D721Med (cell line): ENCODE data around the gene WIPI1.

Experiments used
- DNase-seq: peaks from one replicate; pipeline ENCODE4 v3.0.0; 2011; ENCODE audit warnings: low spot score; ENCODE audit not compliant: insufficient read length
- FAIRE-seq: peaks from 2 replicates; lab custom pipeline; 2011; peaks lifted over from hg19 to GRCh38; lab: Jason Lieb, UNC
- TF ChIP-seq, protein P1 (sequence below): IDR thresholded peaks from 2 replicates; pipeline ENCODE4 v1.5.1; 2012; ENCODE audit warnings: mild to moderate bottlenecking, control low read depth; ENCODE audit not compliant: insufficient read depth; ENCODE audit errors: missing control alignments

Gene WIPI1

DNA sequence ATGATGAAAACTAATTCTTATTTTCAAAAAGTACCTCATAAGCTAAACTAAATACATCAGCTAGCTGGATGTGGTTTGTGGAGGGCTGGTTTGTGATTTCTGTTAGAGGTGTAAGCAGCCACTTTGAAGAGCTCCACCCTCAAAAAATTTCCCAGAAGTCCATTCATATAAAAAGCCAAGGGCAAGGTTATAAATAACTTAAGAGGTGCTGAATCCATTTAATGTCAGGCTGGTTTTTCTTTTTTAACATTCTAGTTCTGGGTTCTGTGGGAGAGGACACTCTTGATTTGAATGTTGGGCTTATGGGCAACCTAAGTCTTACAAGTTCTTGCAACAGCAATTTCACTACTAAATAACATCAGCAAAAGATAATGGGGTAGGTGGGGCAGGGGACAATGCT is 3.4 kb upstream of the WIPI1 start:
- DNase-seq: no peak
- FAIRE-seq: no peak
- TF ChIP-seq, protein P1, sequence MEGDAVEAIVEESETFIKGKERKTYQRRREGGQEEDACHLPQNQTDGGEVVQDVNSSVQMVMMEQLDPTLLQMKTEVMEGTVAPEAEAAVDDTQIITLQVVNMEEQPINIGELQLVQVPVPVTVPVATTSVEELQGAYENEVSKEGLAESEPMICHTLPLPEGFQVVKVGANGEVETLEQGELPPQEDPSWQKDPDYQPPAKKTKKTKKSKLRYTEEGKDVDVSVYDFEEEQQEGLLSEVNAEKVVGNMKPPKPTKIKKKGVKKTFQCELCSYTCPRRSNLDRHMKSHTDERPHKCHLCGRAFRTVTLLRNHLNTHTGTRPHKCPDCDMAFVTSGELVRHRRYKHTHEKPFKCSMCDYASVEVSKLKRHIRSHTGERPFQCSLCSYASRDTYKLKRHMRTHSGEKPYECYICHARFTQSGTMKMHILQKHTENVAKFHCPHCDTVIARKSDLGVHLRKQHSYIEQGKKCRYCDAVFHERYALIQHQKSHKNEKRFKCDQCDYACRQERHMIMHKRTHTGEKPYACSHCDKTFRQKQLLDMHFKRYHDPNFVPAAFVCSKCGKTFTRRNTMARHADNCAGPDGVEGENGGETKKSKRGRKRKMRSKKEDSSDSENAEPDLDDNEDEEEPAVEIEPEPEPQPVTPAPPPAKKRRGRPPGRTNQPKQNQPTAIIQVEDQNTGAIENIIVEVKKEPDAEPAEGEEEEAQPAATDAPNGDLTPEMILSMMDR: no peak

DNA sequence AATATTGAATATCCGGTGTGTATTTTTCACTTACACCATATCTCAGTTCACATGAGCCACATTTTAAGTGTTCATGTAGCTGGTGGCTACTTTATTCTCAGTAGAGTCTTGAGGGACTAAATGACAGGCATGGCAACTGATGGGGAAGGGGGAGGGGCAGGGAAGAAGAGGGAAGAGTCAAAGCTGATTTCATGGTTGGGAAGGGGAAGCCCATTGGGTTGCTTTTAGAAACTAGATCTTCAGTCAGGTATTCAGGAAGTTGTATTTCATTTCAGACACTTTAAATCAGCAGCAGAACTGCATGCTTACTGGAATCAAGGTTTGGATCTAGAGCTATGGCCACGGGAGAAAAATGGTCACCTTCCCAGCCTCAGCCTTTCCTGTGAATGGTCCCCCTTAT is 2.9 kb upstream of the WIPI1 start:
- FAIRE-seq (no peak), DNase-seq (no peak)
- TF ChIP-seq, protein P1: no peak

- FAIRE-seq (no peak), DNase-seq (no peak)
- TF ChIP-seq, protein P1: no peak
Measured at GRCh38 chr17:68459037-68459639, 1.8 kb upstream of the WIPI1 start.

- DNase-seq (no peak), FAIRE-seq (no peak)
- TF ChIP-seq, protein P1: no peak
Measured at GRCh38 chr17:68458260-68459036, 1.2 kb upstream of the WIPI1 start.

GRCh38 chr17:68457539-68458259 is 403 bp upstream of the WIPI1 start:
- TF ChIP-seq, protein P1: no peak
- no peak for FAIRE-seq
- DNase-seq: peak; percentile 76

DNA sequence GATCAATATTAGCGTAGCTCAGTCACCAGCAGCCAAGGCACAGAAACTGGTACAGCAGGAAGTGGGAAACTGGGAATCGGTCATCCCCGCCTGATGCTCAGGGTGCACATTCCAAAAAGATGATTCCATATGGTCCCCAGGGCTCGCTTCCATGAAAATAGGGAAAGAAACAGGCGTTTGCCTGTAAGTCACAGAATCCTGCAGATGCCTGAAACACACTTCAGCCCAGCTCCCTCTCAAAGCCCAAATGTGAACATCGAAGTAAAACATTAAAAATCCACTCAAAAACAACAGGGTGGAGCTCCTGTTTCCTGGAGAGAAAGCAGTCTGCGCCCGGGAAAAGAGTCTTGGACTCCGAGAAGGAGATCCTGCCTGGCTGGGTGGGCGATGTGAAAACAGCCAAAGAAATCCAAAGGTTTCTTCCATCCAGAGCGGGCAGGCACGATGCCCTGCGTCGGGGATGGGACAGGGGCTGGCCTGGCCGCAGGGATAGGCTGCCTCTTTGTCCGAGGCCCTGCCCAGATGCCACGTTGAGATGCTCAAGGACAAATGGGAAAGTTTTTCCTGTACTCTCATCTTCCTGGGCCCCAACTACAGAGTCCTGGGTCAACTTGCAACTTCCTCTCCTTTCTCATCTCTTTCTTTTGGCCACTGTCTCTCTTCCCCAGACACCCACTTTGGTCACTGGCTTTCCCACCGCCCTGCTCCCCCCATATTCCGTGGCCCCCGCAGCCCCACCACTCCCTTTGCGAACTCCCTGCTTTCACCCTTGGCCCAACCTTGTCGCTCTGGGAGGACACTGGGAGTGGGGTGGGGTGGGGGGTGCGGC is 743 bp downstream of the WIPI1 start:
- TF ChIP-seq, protein P1: no peak
- no peak for DNase-seq
- no peak for FAIRE-seq
